Head of caudate nucleus (tissue), 42 donors: ENCODE data around the gene SLC16A8.
A peak's percentile ranks its signal among the peaks of the same experiment; 100 is the strongest.
"Not testable (repeated sequence)": the region's sequence is repeated elsewhere in the genome, so short reads cannot be mapped to it uniquely, and the experiment has no call there.

Source experiments
- DNase-seq, 42 donors: peaks; one replicate each; pipeline versions ENCODE4 v3.0.0 to v3.0.0-alpha.2; 2020 to 2021; ENCODE audit warnings: mixed read lengths in 7 of 42
- intact Hi-C: fragments of 100-400 bp; cut with DNase I; formaldehyde crosslinking; loops from one replicate; pipeline ENCODE4 v1.15.0; 2022

Gene SLC16A8

DNA sequence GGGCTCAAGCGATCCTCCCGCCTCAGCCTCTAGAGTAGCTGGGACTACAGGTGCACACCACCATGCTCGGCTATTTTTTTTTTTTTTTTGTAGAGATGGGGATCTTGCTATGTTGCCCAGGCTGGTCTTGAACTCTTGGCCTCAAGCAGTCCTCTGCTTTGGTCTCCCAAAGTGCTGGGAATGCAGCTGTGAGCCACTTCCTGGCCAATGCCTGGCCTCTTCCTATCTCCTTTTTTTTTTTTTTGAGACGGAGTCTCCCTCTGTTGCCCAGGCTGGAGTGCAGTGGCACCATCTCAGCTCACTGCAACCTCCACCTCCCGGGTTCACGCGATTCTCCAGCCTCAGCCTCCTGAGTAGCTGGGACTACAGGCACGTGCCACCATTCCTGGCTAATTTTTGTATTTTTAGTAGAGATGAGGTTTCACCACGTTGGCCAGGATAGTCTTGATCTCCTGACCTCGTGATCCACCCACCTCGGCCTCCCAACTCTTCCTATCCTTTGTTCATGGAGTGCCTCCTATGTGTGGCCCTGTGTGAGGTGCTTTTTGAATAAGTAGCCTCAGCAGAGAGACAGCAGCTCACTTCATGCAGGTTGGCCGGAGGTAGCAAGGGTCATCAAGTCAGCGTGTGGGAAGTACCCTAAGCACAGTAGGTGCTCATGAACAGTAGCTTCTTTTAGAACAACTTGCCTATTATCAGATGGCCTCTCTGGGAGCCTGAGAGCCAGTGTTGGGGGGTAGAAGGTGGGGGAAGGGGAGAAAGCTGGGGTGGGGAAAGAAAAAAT is 46.4 kb downstream of the SLC16A8 start:
- DNase-seq, intact Hi-C loops: not testable (repeated sequence)

GRCh38 chr22:38036392-38037062 is 47.5 kb downstream of the SLC16A8 start:
- DNase-seq, result no peak

DNA sequence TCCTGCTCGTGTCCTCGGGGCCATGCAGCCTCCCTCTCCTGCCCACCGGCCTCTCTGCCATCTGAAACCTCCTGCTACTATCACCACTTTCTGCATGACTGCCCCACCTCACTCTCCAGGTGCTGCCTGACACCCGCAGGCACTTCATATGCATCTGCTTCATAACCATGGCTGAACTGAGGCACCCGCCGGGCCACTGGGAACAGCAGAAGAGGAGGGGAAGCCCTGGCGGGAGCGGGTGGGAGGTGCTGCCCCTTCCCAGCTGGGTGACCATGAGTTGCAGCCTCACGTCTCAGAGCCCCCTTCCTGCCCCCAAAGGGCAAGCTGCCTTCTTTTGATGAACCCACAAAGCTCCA is 48.5 kb downstream of the SLC16A8 start:
- intact Hi-C loops, result no loop called here
- DNase-seq, result no peak

More at GRCh38 chr22:38036392-38037062, 47.5 kb downstream of the SLC16A8 start:
- intact Hi-C loops, result no loop called here

GRCh38 chr22:38034884-38035529 is 49.0 kb downstream of the SLC16A8 start:
- DNase-seq, result no peak
- intact Hi-C loops, result no loop called here

DNA sequence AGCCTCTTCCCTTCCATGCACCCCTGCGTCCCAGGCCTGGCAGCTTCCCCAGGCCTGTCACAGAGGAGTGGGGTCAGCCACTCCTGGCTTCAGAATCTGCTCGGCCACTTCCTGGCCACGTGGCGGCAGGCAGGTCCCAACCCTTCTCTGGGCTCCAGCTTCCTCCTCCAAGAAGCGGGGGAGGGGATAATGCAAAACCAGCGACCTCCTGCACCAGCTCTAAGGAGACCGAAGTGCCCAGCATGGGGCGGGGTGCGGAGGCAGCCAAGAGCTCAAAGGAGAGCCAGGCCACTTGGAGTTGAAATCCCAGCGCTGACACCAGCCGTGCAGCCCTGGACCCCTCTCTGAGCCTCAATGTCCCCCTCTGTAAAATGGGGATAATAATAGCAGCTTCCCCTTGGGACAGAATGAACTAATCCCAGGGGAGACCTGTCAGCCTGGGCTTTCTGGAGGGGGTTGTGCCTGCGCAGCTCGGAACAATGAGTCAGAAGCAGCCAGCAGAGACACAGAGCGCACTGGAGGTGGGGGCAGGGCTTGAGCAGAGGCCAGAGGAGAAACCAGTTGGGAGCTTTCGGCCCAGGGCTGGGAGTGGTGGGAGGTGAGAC is 49.6 kb downstream of the SLC16A8 start:
- intact Hi-C loops, result no loop called here
- DNase-seq, result peak; percentile 79 to 96 (median 89)

GRCh38 chr22:38033522-38034277 is 50.3 kb downstream of the SLC16A8 start:
- peak; percentile 79 to 97 (median 90) for DNase-seq
- intact Hi-C loops, result no loop called here

GRCh38 chr22:38032681-38033521 is 51.1 kb downstream of the SLC16A8 start:
- intact Hi-C loops, result no loop called here
- no peak for DNase-seq

DNA sequence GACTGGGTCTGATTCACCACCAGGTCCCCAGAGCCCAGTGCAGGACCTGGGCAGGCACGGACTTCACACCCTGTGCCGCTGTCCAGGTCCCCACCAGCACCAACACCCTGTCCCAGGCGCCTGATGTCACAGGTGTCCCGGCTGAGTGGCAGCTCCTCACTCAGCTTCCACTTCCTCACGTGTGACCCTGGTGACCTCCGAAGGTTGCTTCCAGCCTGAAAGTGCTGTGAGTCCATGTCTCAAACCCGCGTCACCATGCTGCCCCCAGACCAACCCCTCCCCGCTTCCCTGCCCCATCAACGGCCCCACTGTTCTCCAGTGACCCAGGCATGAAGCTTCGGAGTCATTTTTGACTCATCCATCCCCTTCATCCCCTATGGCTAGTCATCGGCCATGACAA is 52.5 kb downstream of the SLC16A8 start:
- DNase-seq, result peak in 3 of 42 donors; percentile 60 to 67 (median 66)
- intact Hi-C loops, result no loop called here

DNA sequence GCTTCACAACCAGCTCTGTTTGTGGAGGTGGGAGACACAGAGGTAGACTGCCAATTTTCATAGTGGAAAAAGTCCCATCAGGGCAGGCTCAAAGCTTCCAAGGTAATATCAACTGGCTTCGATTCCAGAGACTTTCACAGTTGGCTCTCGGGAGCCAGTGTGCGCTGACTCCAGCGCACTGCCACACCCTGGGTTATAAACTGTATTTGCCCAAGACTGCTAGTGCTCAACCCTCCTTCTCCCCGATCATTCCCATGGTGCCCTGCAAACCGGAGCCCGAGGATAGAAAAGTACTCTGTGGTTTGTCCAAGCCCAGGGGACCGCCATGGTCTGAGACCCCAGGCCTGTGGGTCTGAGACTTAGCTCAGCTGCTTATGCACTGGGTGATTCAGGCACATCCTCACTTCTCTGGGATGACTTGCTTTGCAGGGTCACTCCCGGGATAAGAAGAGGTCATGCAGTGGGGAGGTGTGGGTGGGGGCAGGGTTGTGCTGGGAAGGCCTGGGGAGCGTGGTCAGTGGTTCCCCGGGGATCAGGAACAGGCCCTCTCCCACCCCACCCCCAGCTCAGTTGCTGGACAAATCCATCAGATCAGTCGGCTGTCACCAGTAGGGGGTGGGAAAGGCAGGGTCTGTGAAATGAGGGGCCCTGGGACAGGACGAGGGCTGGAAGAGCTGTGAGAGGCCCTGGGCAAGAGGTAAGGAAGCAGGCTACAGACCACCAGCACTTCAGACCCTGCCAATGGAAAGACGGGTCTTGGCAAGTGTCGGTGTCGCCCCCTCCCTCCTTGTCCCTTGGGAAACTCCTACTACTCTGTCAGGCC is 53.5 kb downstream of the SLC16A8 start:
- intact Hi-C loops, result no loop called here
- DNase-seq, result no peak

- intact Hi-C loops, result no loop called here
- peak in 2 of 42 donors; percentile 36 to 38 for DNase-seq
These were observed 54.1 kb downstream of the SLC16A8 start for GRCh38 chr22:38029901-38030300.

- intact Hi-C loops, result no loop called here
- DNase-seq, result no peak
These were observed 54.6 kb downstream of the SLC16A8 start for GRCh38 chr22:38029370-38029769.

DNA sequence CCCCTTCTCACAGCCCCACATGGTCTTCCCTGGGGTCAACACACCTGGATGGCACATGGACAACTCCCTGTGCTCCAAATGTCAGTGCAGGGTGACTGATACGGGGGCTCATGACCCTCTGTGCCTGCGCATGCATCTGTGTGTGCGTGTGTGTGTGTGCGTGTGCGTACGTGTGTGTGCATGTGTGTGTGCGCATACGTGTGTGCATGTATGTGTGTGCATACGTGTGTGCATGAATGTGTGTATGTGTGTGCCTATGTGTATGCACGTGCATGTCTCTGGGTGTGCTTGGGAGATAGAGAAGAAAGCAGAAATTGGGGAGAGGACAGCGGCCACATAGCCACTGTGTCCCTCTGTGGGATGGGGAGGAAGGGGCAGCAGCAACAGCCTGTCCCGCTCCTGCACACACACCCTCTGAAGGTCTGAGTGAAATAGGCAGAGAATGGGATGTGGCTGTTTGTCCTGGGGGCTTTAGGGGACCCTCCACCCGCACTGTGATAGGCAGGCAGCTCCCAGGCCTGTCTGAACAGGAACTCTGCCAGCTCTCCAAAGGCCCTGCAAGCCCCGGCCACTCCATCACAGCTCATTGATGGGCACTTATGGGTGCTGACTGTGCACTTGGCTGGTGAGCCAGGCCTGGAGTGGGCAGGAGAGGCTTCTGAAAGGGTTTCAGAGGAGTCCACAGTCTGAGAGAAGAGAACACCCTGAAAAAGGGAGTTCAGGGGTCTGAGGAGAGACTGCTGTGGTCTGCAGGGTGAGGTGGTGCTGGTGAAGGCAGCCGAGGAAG is 55.4 kb downstream of the SLC16A8 start:
- intact Hi-C loops, result no loop called here
- peak in 5 of 42 donors; percentile 50 to 75 (median 65) for DNase-seq
